D721Med (cell line): ENCODE measurements around the gene PHACTR1.

Source experiments
- DNase-seq: peaks from one replicate; pipeline ENCODE4 v3.0.0; 2011; ENCODE audit warnings: low spot score; ENCODE audit not compliant: insufficient read length
- FAIRE-seq: peaks from 2 replicates; lab custom pipeline; 2011; peaks lifted over from hg19 to GRCh38; lab: Jason Lieb, UNC
- CTCF ChIP-seq: IDR thresholded peaks from 2 replicates; pipeline ENCODE4 v1.5.1; 2012; ENCODE audit warnings: mild to moderate bottlenecking, control low read depth; ENCODE audit not compliant: insufficient read depth; ENCODE audit errors: missing control alignments

PHACTR1 gene

GRCh38 chr6:13045676-13046075, 329.1 kb downstream of the PHACTR1 start:
- no peak for TF ChIP-seq CTCF
- DNase-seq = no peak
- FAIRE-seq = no peak

GRCh38 chr6:13046084-13046483, 329.5 kb downstream of the PHACTR1 start:
- DNase-seq (no peak), FAIRE-seq (no peak)
- TF ChIP-seq CTCF = no peak

GRCh38 chr6:13048113-13048512, 331.5 kb downstream of the PHACTR1 start:
- DNase-seq = no peak
- no peak for FAIRE-seq
- TF ChIP-seq CTCF = no peak

GRCh38 chr6:13049666-13050254, 333.2 kb downstream of the PHACTR1 start:
- FAIRE-seq (peak; percentile 79), DNase-seq (no peak)
- TF ChIP-seq CTCF = no peak

GRCh38 chr6:13053006-13053461, 336.5 kb downstream of the PHACTR1 start:
- FAIRE-seq (no peak), DNase-seq (no peak)
- TF ChIP-seq CTCF = no peak

- FAIRE-seq = no peak
These were observed 341.5 kb downstream of the PHACTR1 start for GRCh38 chr6:13058051-13058450.

GRCh38 chr6:13059026-13059425, 342.5 kb downstream of the PHACTR1 start:
- FAIRE-seq = no peak
- no peak for TF ChIP-seq CTCF
- DNase-seq = no peak

More at GRCh38 chr6:13058051-13058450, 341.5 kb downstream of the PHACTR1 start:
- TF ChIP-seq CTCF = no peak
- no peak for DNase-seq
